Measurements from ENCODE around the gene PRCD. TPM values are rescaled to one million over a fixed set of nuclear protein-coding genes. Genes with fewer than 3 reads are reported as not detected.

PRCD gene
- total RNA-seq, 1 experiment from 2014 or later: 2.5 TPM

GRCh38 chr17:76536511-76537287, 3.1 kb upstream of the PRCD start:
- ChIA-PET POLR2A (ENCODE audit: unreplicated experiment) (no interaction called here), CTCF (no interaction called here)
- H4K20me1 ChIP-seq (ENCODE audit: low read length): no peaks in the 10 kb centered on the region
- no peak for ATAC-seq
- H3K27me3 ChIP-seq (ENCODE audit: low read length): no peaks in the 10 kb centered on the region
- TF ChIP-seq CTCF (conservative IDR thresholded peaks at IDR 0.05; ENCODE audit: low read depth, low read length) (no peak), EZH2 (IDR thresholded peaks at IDR 0.05; ENCODE audit: low read length, unreplicated experiment) (no peak), EZH2phosphoT487 (IDR thresholded peaks at IDR 0.05; ENCODE audit: borderline replicate concordance, low read length) (no peak)
- no peaks in the 10 kb centered on the region for H3K79me2 ChIP-seq (ENCODE audit: low read length)
- peaks cover 9% of the 10 kb centered on the region for H3K4me1 ChIP-seq (ENCODE audit: insufficient read depth, low read length)
- intact Hi-C loops (cut with micrococcal nuclease): no loop called here
- no TSS peak for BruUV-seq (replicated peaks)
- no peaks in the 10 kb centered on the region for H3K9me3 ChIP-seq (ENCODE audit: low read length)
- no peaks in the 10 kb centered on the region for H3K36me3 ChIP-seq (ENCODE audit: low read depth, low read length)
- no peak overlapping the region for H3K4me2 ChIP-seq (ENCODE audit: low read length)
- no peaks in the 10 kb centered on the region for H3F3A ChIP-seq (ENCODE audit: low read length, unreplicated experiment)
- no peak overlapping the region for H3K4me3 ChIP-seq (ENCODE audit: low read length)
- H3K27ac ChIP-seq (ENCODE audit: low read length): no peak overlapping the region
- no peak overlapping the region for H3K9ac ChIP-seq (ENCODE audit: low read length)
- no peak overlapping the region for H2AFZ ChIP-seq (ENCODE audit: low read length)
- no peaks in the 10 kb centered on the region for H3K9me2 ChIP-seq (replicated peaks; ENCODE audit: low read length)
- DNase-seq: no peak

GRCh38 chr17:76537288-76537577, 2.6 kb upstream of the PRCD start:
- Histone ChIP-seq H3K27me3 (ENCODE audit: low read length) (no peaks in the 10 kb centered on the region), H3K9ac (ENCODE audit: low read length) (no peak overlapping the region), H2AFZ (ENCODE audit: low read length) (no peak overlapping the region), H3K4me2 (ENCODE audit: low read length) (no peak overlapping the region), H4K20me1 (ENCODE audit: low read length) (no peaks in the 10 kb centered on the region), H3K79me2 (ENCODE audit: low read length) (no peaks in the 10 kb centered on the region), H3K4me3 (ENCODE audit: low read length) (no peak overlapping the region), H3K36me3 (ENCODE audit: low read depth, low read length) (no peaks in the 10 kb centered on the region), H3K9me2 (replicated peaks; ENCODE audit: low read length) (no peaks in the 10 kb centered on the region), H3K27ac (ENCODE audit: low read length) (no peak overlapping the region), H3F3A (ENCODE audit: low read length, unreplicated experiment) (no peaks in the 10 kb centered on the region), H3K4me1 (ENCODE audit: insufficient read depth, low read length) (peaks cover 7% of the 10 kb centered on the region), H3K9me3 (ENCODE audit: low read length) (no peaks in the 10 kb centered on the region)
- POLR2A ChIA-PET (ENCODE audit: unreplicated experiment): no interaction called here
- no peak for DNase-seq
- intact Hi-C loops (cut with micrococcal nuclease): no loop called here
- ATAC-seq: no peak
- TF ChIP-seq CTCF (conservative IDR thresholded peaks at IDR 0.05; ENCODE audit: low read depth, low read length) (no peak), EZH2phosphoT487 (IDR thresholded peaks at IDR 0.05; ENCODE audit: borderline replicate concordance, low read length) (no peak), EZH2 (IDR thresholded peaks at IDR 0.05; ENCODE audit: low read length, unreplicated experiment) (no peak)
- CTCF ChIA-PET: no interaction called here
- BruUV-seq (replicated peaks): no TSS peak

- Histone ChIP-seq H3K9ac (ENCODE audit: low read length) (no peak within 1 kb of the TSS), H3K27me3 (ENCODE audit: low read length) (no peaks in the 10 kb centered on the region), H3K4me2 (ENCODE audit: low read length) (no peak within 1 kb of the TSS), H3K36me3 (ENCODE audit: low read depth, low read length) (no peaks in the 10 kb centered on the region), H3K79me2 (ENCODE audit: low read length) (no peaks in the 10 kb centered on the region), H4K20me1 (ENCODE audit: low read length) (no peaks in the 10 kb centered on the region), H3F3A (ENCODE audit: low read length, unreplicated experiment) (no peaks in the 10 kb centered on the region), H2AFZ (ENCODE audit: low read length) (no peak within 1 kb of the TSS), H3K27ac (ENCODE audit: low read length) (no peak within 1 kb of the TSS), H3K4me1 (ENCODE audit: insufficient read depth, low read length) (peaks cover 5% of the 10 kb centered on the region), H3K4me3 (ENCODE audit: low read length) (no peak within 1 kb of the TSS), H3K9me3 (ENCODE audit: low read length) (no peaks in the 10 kb centered on the region), H3K9me2 (replicated peaks; ENCODE audit: low read length) (no peaks in the 10 kb centered on the region)
- ChIA-PET CTCF (no interaction called here), POLR2A (ENCODE audit: unreplicated experiment) (no interaction called here)
- intact Hi-C loops (cut with micrococcal nuclease): no loop called here
- DNase-seq (no peak), ATAC-seq (no peak)
- no TSS peak for BruUV-seq (replicated peaks)
- no peak for TF ChIP-seq EZH2 (IDR thresholded peaks at IDR 0.05; ENCODE audit: low read length, unreplicated experiment)
- TF ChIP-seq EZH2phosphoT487 (IDR thresholded peaks at IDR 0.05; ENCODE audit: borderline replicate concordance, low read length): no peak
- TF ChIP-seq CTCF (conservative IDR thresholded peaks at IDR 0.05; ENCODE audit: low read depth, low read length): no peak
Measured at GRCh38 chr17:76537578-76538280, 2.1 kb upstream of the PRCD start, which contains the start of gene CYGB. Gene CYGB, minus strand, starts transcription at chr17:76537709. Its CDS starts 167 bp downstream, at chr17:76537542.

Measured in PC-3 (cell line).